RWPE2 (cell line): ENCODE results near the gene PKM.

Experiments
- ATAC-seq: fragments of 200-7000 bp; cut with Tn5 transposase; 3 replicates; pipeline ENCODE4 v1.9.1; 2021; ENCODE audit warnings: low read depth
- DNase-seq: peaks from one replicate; pipeline ENCODE4 v3.0.0-alpha.2; 2020; ENCODE audit warnings: low spot score
- H3K27ac ChIP-seq: fragments of 450-650 bp; 2 replicates; pipeline ENCODE4 v1.5.1; 2017; ENCODE audit warnings: mild to moderate bottlenecking; ENCODE audit not compliant: poor library complexity, severe bottlenecking
- H3K27me3 ChIP-seq: fragments of 250-450 bp; sonication (Bioruptor Pico); 2 replicates; pipeline ENCODE4 v1.5.1; 2021; ENCODE audit warnings: mild to moderate bottlenecking, moderate library complexity; ENCODE audit not compliant: insufficient read depth, poor library complexity, severe bottlenecking
- H3K36me3 ChIP-seq: fragments of 250-450 bp; sonication (Bioruptor Pico); 2 replicates; pipeline ENCODE4 v1.5.1; 2020; ENCODE audit warnings: low read depth, mild to moderate bottlenecking, moderate library complexity
- H3K4me1 ChIP-seq: fragments of 250-450 bp; sonication (Bioruptor Pico); 2 replicates; pipeline ENCODE4 v1.5.1; 2021; ENCODE audit warnings: mild to moderate bottlenecking, moderate library complexity; ENCODE audit not compliant: insufficient read depth, poor library complexity, severe bottlenecking
- H3K4me3 ChIP-seq: fragments of 250-450 bp; sonication (Bioruptor Pico); 2 replicates; pipeline ENCODE4 v1.5.1; 2021; ENCODE audit warnings: mild to moderate bottlenecking, moderate library complexity; ENCODE audit not compliant: severe bottlenecking
- H3K9me3 ChIP-seq: fragments of 250-450 bp; sonication (Bioruptor Pico); 2 replicates; pipeline ENCODE4 v1.5.1; 2021; ENCODE audit warnings: mild to moderate bottlenecking, moderate library complexity; ENCODE audit not compliant: severe bottlenecking
- CTCF ChIP-seq: fragments of 450-650 bp; IDR thresholded peaks from one replicate; pipeline ENCODE4 v1.5.1; 2017; ENCODE audit warnings: mild to moderate bottlenecking, moderate library complexity; ENCODE audit not compliant: poor library complexity, severe bottlenecking

The PKM gene

GRCh38 chr15:72227192-72227586 lies 3.8 kb downstream of the PKM start:
- no peaks in the 10 kb centered on the region for H3K27me3 ChIP-seq
- peaks cover 62% of the 10 kb centered on the region for H3K36me3 ChIP-seq
- ATAC-seq (peak; percentile 13), DNase-seq (peak; percentile 91)
- peak overlapping the region; percentile 99 for H3K27ac ChIP-seq
- peak overlapping the region; percentile 81 for H3K4me3 ChIP-seq
- peaks cover 52% of the 10 kb centered on the region for H3K4me1 ChIP-seq
- no peaks in the 10 kb centered on the region for H3K9me3 ChIP-seq
- TF ChIP-seq CTCF, result no peak

GRCh38 chr15:72223278-72223677 lies 7.7 kb downstream of the PKM start:
- peaks cover 65% of the 10 kb centered on the region for H3K4me1 ChIP-seq
- no peak for ATAC-seq
- H3K36me3 ChIP-seq, result peaks cover 86% of the 10 kb centered on the region

GRCh38 chr15:72222393-72222792 lies 8.6 kb downstream of the PKM start:
- no peaks in the 10 kb centered on the region for H3K27me3 ChIP-seq
- H3K4me3 ChIP-seq, result no peak overlapping the region
- H3K27ac ChIP-seq, result peak overlapping the region; percentile 99
- ATAC-seq, result peak; percentile 83
- peaks cover 89% of the 10 kb centered on the region for H3K36me3 ChIP-seq
- peaks cover 62% of the 10 kb centered on the region for H3K4me1 ChIP-seq
- TF ChIP-seq CTCF, result peak; percentile 35
- DNase-seq, result peak; percentile 99
- no peaks in the 10 kb centered on the region for H3K9me3 ChIP-seq

More at GRCh38 chr15:72223278-72223677, 7.7 kb downstream of the PKM start:
- peak overlapping the region; percentile 99 for H3K27ac ChIP-seq
- DNase-seq, result no peak
- H3K27me3 ChIP-seq, result no peaks in the 10 kb centered on the region
- H3K9me3 ChIP-seq, result no peaks in the 10 kb centered on the region
- H3K4me3 ChIP-seq, result no peak overlapping the region
- no peak for TF ChIP-seq CTCF

GRCh38 chr15:72220687-72221086 lies 10.3 kb downstream of the PKM start:
- Histone ChIP-seq H3K36me3 (peaks cover 94% of the 10 kb centered on the region), H3K27me3 (no peaks in the 10 kb centered on the region), H3K9me3 (no peaks in the 10 kb centered on the region), H3K27ac (peak overlapping the region; percentile 99), H3K4me3 (no peak overlapping the region), H3K4me1 (peaks cover 47% of the 10 kb centered on the region)
- no peak for ATAC-seq
- DNase-seq, result no peak
- no peak for TF ChIP-seq CTCF

- Histone ChIP-seq H3K4me3 (no peak overlapping the region), H3K36me3 (peaks cover 100% of the 10 kb centered on the region), H3K4me1 (peaks cover 16% of the 10 kb centered on the region), H3K27me3 (no peaks in the 10 kb centered on the region), H3K27ac (peak overlapping the region; percentile 99), H3K9me3 (no peaks in the 10 kb centered on the region)
- no peak for ATAC-seq
- no peak for TF ChIP-seq CTCF
- no peak for DNase-seq
Measured at GRCh38 chr15:72217216-72217615, 13.8 kb downstream of the PKM start.
